GM19351 (cell line): ENCODE results near the gene ADAM23.
A peak's percentile ranks its signal among the peaks of the same experiment; 100 is the strongest.
"Not testable (repeated sequence)": the region's sequence is repeated elsewhere in the genome, so short reads cannot be mapped to it uniquely, and the experiment has no call there.

Source experiments
- ATAC-seq: cut with Tn5 transposase; IDR thresholded peaks from one replicate; pipeline ENCODE4 v1.9.1; 2021; ENCODE audit warnings: mild to moderate bottlenecking, moderate library complexity; ENCODE audit not compliant: unreplicated experiment

ADAM23 gene

DNA sequence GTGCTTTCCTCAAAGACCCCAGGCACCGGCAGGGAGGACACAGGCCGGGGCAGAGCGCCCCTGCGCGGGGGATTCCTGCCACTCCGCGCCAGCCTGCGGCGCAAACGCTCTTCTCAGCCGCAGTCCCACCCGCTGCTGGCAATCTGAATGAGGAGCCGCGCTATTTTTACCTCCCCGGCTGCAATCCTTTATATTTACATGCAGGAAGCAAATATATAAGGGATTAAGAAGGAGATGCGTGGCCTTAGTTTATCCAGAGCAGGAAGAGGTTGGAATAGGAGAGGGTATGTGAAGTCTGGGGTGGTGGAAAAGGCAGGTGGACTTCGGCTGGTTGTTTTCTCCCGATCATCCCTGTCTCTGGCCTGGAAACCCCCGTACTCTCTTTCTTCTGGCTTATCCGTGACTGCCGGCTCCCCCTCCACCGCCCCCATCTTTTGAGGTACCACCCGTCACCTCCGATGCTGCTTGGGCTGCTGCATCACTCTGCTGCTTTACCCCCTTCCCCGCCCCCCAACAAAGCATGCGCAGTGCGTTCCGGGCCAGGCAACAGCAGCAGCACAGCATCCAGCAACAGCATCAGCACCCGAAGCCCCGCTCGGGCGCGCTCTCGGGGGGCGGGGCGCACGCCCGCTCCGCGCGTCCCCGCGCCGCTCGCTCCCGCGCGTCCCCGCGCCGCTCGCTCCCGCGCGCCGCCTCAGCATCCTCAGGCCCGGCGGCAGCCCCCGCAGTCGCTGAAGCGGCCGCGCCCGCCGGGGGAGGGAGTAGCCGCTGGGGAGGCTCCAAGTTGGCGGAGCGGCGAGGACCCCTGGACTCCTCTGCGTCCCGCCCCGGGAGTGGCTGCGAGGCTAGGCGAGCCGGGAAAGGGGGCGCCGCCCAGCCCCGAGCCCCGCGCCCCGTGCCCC, at the start of gene ADAM23:
Gene ADAM23 (plus strand): TSS at position 700 of the 902 bp plus-strand sequence. CDS start 335 bp downstream, outside the sequence.
- ATAC-seq = peak; percentile 63

GRCh38 chr2:206396211-206396610, 47.1 kb upstream of the ADAM23 start:
- no peak for ATAC-seq

- not testable (repeated sequence) for ATAC-seq
These were observed 40.3 kb upstream of the ADAM23 start for GRCh38 chr2:206402956-206403569.

DNA sequence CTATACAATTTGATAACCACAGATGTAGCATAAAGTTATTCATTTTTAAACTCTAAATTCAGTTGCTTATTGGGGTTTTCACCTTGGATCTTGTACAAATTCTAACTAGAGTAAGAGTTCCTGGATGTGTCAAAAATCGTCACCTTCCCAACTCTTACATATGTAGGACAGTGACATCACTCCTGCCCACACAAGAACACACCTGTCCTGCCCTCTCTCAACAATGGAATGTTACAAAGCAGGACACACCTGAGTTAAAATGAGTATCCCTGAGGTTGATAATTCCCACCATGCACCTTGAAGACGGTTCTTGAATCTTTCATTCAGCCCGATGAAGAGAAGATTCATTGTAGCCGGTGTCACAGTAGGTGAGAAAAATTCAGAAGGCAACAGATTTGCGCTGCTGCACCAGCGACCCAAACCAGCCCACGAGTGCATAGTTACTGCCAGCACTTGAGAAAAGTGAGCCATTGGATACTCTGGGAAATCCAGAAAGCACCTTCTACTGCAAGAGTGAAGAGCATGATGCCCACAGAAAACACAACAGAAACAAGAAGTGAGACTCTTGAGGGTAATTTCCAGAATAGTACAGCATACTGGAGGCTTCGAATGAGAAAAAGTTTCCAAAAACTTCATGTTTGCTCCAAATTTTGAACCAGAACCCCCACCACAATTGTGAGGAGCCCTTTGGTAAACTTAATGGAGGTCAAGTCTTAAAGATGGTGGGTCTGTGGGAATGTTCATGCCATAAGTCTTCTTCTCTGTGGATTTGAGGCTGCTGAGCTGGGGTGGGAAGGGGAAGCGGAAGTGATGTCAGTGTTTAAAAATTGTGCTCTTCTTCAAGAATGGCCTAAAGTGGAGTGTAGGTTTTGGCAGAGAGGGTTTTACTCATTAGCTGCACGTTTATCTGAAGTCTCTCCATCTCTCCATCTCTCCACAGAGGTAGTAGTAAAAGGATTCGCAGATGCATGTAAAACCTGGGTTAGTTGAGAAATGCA, 34.7 kb upstream of the ADAM23 start:
- peak; percentile 96 for ATAC-seq

GRCh38 chr2:206410714-206411113, 32.6 kb upstream of the ADAM23 start:
- no peak for ATAC-seq

GRCh38 chr2:206415618-206416243, 27.6 kb upstream of the ADAM23 start:
- no peak for ATAC-seq

- no peak for ATAC-seq
These were observed 24.4 kb upstream of the ADAM23 start for GRCh38 chr2:206418968-206419367.

GRCh38 chr2:206420721-206421120, 22.6 kb upstream of the ADAM23 start:
- no peak for ATAC-seq

- ATAC-seq = no peak
These were observed 20.8 kb upstream of the ADAM23 start for GRCh38 chr2:206422493-206422892.

GRCh38 chr2:206423147-206423546, 20.2 kb upstream of the ADAM23 start:
- peak; percentile 83 for ATAC-seq

GRCh38 chr2:206424134-206424533, 19.2 kb upstream of the ADAM23 start:
- no peak for ATAC-seq

DNA sequence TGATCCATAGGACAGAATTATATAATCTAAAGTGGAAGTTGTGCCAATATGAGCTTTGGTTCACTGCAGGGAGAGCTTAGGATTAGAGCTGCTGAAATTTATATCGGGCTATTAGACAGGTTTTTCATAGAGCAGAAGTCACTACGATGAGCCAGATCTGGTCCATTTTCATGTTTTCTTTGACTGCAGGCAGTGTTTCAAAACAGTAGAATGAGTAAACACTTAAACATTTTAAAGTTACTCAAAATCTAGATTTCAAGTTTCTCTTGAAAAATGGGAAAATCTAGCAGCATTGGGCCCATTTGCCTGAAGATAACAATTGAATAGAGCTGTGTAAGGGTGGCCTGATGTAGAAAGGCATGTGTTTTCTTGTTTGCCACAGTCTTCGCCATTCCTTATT, 14.5 kb upstream of the ADAM23 start:
- no peak for ATAC-seq

GRCh38 chr2:206430452-206430851, 12.9 kb upstream of the ADAM23 start:
- ATAC-seq = no peak

DNA sequence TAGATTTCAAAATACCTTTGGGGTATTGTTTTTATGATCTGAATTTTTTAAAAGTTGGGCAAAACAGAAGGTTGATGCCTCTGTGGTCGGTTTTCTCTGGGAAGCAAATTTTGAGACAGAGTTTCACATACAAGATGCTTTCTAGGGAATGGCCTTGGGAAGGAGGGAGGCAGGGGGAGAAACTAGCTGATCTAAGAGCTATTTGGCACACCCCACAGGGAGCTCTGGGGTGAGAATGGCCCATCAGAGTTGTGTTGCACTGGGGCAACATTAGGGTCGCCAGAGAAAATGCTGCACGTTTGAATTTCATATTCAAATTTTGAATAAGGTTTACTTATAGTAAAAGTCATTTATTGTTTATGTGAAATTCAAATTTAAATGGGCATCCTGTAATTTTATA, 11.9 kb upstream of the ADAM23 start:
- no peak for ATAC-seq

- ATAC-seq = no peak
These were observed 10.9 kb upstream of the ADAM23 start for GRCh38 chr2:206432193-206433082.

DNA sequence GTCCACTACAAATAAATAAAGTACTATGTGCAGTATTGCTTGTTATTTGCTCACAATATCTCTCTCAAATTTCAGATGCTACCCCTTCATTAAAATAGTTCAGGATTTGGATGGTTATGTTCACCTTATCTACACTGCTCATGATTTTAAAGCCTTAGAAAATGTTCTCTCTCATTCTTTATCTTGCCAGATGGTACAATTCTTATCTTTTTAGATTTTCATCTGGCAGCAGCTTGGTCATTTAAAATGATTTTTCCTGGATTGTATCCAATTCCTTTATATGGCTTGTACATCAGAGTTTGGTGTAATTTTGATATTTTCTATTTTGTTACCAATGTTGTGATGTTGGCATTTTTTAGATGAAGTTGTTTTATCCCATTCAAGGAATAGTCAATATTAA, 10.1 kb upstream of the ADAM23 start:
- no peak for ATAC-seq

DNA sequence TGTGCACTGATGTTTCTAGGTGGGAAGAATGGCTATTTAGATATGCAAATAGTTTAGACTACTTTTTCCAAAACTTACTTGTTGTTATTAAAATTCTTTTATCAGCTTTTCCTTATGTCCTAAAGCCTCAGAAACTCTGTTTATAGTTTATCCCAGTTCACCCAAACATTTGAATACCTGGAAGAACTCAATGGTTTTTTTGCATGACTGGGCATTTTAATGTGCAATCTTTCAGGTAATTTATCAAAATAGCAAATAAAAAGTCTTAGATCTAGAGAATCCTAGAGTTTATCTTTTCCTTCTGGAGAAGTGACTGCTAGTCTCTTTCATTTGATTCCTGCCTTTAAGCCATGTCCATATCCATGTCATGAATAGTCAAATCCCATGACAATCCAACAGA, 9.6 kb upstream of the ADAM23 start:
- no peak for ATAC-seq

- ATAC-seq = no peak
These were observed 7.6 kb upstream of the ADAM23 start for GRCh38 chr2:206435742-206436141.

DNA sequence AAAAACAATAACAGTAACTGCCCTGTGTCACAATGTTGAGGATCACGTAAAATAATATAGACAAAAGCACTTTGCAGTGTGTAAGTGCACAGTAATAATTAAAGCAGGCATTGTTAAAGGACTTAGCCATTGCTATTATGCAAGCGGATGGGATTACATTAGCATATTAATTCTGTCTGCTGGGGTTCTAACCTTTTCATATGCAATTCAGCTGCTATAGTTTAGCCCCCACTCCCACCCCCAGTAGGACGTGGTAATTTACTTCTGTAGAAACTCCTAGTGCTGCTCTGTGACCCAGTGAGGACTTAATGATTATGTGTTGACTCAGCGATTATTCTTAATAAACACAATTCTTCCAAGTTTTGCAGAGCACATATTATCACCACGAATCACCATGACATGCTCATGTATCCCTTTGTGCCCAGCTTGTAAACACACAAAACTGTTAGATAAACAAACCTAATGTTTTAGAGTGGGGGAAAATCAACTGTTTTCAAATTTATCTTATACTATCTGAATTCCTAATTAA, 5.1 kb upstream of the ADAM23 start:
- no peak for ATAC-seq
